Measurements from ENCODE around the gene GTSE1. TPM values are rescaled to one million over a fixed set of nuclear protein-coding genes. Genes with fewer than 3 reads are reported as not detected.

The GTSE1 gene
- total and polyA plus RNA-seq, 10 donors: 1.3 to 5.2 (median 3.0) TPM

DNA sequence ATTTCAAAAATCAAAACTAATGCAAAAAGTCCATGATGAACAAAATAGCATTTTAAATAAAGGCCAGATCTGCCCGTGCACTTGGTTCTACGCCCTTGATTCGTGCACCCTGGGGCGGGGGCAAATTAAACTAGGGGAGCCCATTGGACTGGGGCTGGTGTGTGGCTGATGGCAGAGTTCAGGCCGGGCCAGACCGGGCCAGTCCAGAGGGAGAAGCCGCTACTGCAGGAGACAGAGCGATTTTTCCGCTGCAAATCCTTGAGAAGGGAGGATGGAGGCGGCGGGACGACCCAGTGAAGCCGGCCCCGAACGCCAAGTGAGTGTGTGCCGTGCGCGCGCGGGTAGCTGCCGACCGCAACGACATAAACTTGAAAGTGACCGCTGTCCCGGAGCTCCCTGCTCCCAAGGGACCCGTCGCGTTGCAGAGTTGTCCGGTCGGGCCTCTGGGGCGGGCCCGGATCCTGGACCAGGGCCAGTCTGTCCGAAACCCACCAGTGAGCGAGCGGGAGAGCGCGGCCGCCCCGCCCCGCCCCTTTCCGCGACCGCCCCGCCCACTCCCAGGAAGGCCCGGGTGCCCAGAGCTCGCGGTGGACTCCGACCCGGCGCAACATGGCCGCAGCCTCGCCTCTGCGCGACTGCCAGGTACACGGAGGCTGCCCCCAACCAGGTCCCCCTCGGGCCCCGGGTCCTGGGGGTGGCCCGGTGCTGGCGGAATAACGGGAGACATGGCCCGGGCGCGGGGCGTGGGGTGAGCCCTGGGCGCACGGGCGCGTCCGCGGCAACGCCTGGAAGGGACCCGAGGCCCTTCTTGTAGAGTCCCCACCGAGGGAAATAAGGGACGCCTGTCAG lies 29.0 kb upstream of the GTSE1 start, which contains the start of gene TTC38:
Gene TTC38 (plus strand): TSS at position 578 of the 849 bp plus-strand sequence. CDS start 32 bp downstream, at position 610.
- DNase-seq: peak; percentile 94
- TF ChIP-seq, protein P1, sequence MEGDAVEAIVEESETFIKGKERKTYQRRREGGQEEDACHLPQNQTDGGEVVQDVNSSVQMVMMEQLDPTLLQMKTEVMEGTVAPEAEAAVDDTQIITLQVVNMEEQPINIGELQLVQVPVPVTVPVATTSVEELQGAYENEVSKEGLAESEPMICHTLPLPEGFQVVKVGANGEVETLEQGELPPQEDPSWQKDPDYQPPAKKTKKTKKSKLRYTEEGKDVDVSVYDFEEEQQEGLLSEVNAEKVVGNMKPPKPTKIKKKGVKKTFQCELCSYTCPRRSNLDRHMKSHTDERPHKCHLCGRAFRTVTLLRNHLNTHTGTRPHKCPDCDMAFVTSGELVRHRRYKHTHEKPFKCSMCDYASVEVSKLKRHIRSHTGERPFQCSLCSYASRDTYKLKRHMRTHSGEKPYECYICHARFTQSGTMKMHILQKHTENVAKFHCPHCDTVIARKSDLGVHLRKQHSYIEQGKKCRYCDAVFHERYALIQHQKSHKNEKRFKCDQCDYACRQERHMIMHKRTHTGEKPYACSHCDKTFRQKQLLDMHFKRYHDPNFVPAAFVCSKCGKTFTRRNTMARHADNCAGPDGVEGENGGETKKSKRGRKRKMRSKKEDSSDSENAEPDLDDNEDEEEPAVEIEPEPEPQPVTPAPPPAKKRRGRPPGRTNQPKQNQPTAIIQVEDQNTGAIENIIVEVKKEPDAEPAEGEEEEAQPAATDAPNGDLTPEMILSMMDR (IDR thresholded peaks at IDR 0.05 in 8 of 11, conservative IDR thresholded peaks at IDR 0.05 in 3 of 11): no peak
- TF ChIP-seq POLR2AphosphoS5 (IDR thresholded peaks at IDR 0.05) (peak; percentile 70 to 85 (median 83)), POLR2A (IDR thresholded peaks at IDR 0.05) (no peak)
- Histone ChIP-seq H3K27ac (peak within 1 kb of the TSS; percentile 58 to 92 (median 76)), H3K4me3 (peak within 1 kb of the TSS; percentile 55 to 89 (median 83)), H3K36me3 (peaks cover 0 to 32% (median 3%) of the 10 kb centered on the region in 6 donors), H3K4me1 (peaks cover 0 to 49% (median 27%) of the 10 kb centered on the region in 6 donors), H3K9me3 (peaks cover 0 to 6% (median 0%) of the 10 kb centered on the region in 8 donors), H3K27me3 (replicated peaks in 1 of 7) (peaks cover 0 to 12% (median 5%) of the 10 kb centered on the region in 7 donors)
- WGBS, 5 donors: 1 to 2% (median 1%) methylated on average over 32 to 74 of the region's 74 CpGs
- intact Hi-C loops (cut with DNase I; ENCODE audit: low total_unique reads): no loop called here

DNA sequence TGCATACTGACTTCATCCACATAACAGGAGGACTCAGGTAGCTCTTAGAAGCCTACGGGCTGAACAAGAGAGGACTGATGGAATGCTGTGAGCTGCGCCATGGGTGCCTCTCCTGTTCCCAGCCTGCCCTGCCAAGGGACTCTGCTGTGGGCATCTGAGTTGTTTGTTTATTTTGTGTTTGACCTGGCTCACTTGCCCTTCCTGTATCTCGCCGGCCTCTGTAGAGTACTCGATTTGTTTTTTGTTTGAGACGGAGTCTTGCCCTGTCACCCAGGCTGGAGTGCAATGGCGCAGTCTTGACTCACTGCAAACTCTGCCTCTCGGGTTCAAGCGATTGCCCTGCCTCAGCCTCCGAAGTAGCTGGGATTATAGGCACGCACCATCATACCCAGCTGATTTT lies 27.1 kb upstream of the GTSE1 start:
- DNase-seq: no peak
- peaks cover 0 to 40% (median 26%) of the 10 kb centered on the region in 6 donors for H3K4me1 ChIP-seq
- H3K27me3 ChIP-seq (replicated peaks in 1 of 7): no peaks in the 10 kb centered on the region
- intact Hi-C loops (cut with DNase I; ENCODE audit: low total_unique reads): no loop called here
- peaks cover 0 to 51% (median 22%) of the 10 kb centered on the region in 6 donors for H3K36me3 ChIP-seq
- TF ChIP-seq, protein P1 (IDR thresholded peaks at IDR 0.05 in 8 of 11, conservative IDR thresholded peaks at IDR 0.05 in 3 of 11): no peak
- TF ChIP-seq POLR2A (IDR thresholded peaks at IDR 0.05) (no peak), POLR2AphosphoS5 (IDR thresholded peaks at IDR 0.05) (no peak)
- peaks cover 0 to 6% (median 0%) of the 10 kb centered on the region in 8 donors for H3K9me3 ChIP-seq
- WGBS, 5 donors: 86 to 91% (median 88%) methylated on average over 9 to 11 of the region's 11 CpGs
- H3K27ac ChIP-seq: no peak overlapping the region
- H3K4me3 ChIP-seq: no peak overlapping the region

DNA sequence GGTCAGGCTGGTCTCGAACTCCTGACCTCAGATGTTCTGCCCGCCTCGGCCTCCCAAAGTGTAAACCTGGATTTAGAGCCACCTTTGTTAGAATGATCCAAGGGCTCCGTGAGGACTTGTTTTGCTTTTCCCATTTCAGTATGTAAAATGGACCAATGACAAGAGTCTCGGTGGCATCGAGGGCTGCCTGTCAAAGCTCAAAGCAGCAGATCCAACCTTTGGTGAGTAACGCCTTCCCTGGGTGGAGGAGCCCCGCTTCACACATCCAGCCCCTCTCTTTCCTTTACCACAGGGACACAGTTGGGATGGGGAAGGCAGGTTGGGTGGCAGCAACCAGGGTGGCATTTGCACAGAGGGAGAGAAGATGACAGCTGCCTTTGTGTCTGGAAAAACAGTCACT lies 24.5 kb upstream of the GTSE1 start:
- Histone ChIP-seq H3K4me1 (peaks cover 0 to 44% (median 22%) of the 10 kb centered on the region in 6 donors), H3K36me3 (peaks cover 6 to 75% (median 41%) of the 10 kb centered on the region in 6 donors)

More for the DNA sequence above, 24.5 kb upstream of the GTSE1 start:
- Histone ChIP-seq H3K27me3 (replicated peaks in 1 of 7) (no peaks in the 10 kb centered on the region), H3K27ac (no peak overlapping the region), H3K9me3 (no peaks in the 10 kb centered on the region), H3K4me3 (no peak overlapping the region)
- TF ChIP-seq POLR2A (IDR thresholded peaks at IDR 0.05) (no peak), POLR2AphosphoS5 (IDR thresholded peaks at IDR 0.05) (no peak)
- TF ChIP-seq, protein P1 (IDR thresholded peaks at IDR 0.05 in 8 of 11, conservative IDR thresholded peaks at IDR 0.05 in 3 of 11): no peak
- 91 to 97% (median 95%) methylated on average over 8 of the region's 8 CpGs for WGBS, 5 donors
- no peak for DNase-seq
- intact Hi-C loops (cut with DNase I; ENCODE audit: low total_unique reads): no loop called here
